Smooth muscle cell (in vitro differentiated cells): ENCODE results near the gene FAM13A. TPM values are rescaled to one million over a fixed set of nuclear protein-coding genes. Genes with fewer than 3 reads are reported as not detected.

Source experiments
- DNase-seq: peaks from one replicate; lab custom pipeline; 2025; ENCODE audit not compliant: unreplicated experiment; lab: John Stamatoyannopoulos, UW
- H2AFZ ChIP-seq: fragments of 200-600 bp; sonication (generic); 2 replicates; pipeline ENCODE4 v1.6.0; 2016; ENCODE audit warnings: antibody characterized with exemption, low read depth, mild to moderate bottlenecking
- H3F3A ChIP-seq: fragments of 200-600 bp; sonication (generic); 2 replicates; pipeline ENCODE4 v1.6.0; 2017; ENCODE audit warnings: antibody characterized with exemption, low read depth
- H3K27ac ChIP-seq: fragments of 200-600 bp; sonication (generic); 2 replicates; pipeline ENCODE4 v1.5.1; 2016; ENCODE audit warnings: low read depth, mild to moderate bottlenecking
- H3K27me3 ChIP-seq: fragments of 200-600 bp; sonication (generic); 2 replicates; pipeline ENCODE4 v1.6.1; 2016; ENCODE audit warnings: low read depth, mild to moderate bottlenecking
- H3K36me3 ChIP-seq: fragments of 200-600 bp; sonication (generic); 2 replicates; pipeline ENCODE4 v1.5.1; 2016; ENCODE audit warnings: low read depth
- H3K4me1 ChIP-seq: fragments of 200-600 bp; sonication (generic); 2 replicates; pipeline ENCODE4 v1.5.1; 2016; ENCODE audit warnings: low read depth
- H3K4me2 ChIP-seq: fragments of 200-600 bp; sonication (generic); 2 replicates; pipeline ENCODE4 v1.6.0; 2016; ENCODE audit warnings: mild to moderate bottlenecking
- H3K4me3 ChIP-seq: fragments of 200-600 bp; sonication (generic); 2 replicates; pipeline ENCODE4 v1.5.1; 2016; ENCODE audit warnings: mild to moderate bottlenecking
- H3K79me2 ChIP-seq: fragments of 200-600 bp; sonication (generic); 2 replicates; pipeline ENCODE4 v1.6.0; 2016; ENCODE audit warnings: low read depth, mild to moderate bottlenecking
- H3K9ac ChIP-seq: fragments of 200-600 bp; sonication (generic); 2 replicates; pipeline ENCODE4 v1.6.0; 2016; ENCODE audit warnings: low read depth
- H3K9me3 ChIP-seq: fragments of 200-600 bp; sonication (generic); replicated peaks from 2 replicates; pipeline ENCODE4 v1.5.1; 2016; ENCODE audit warnings: low read depth
- H4K20me1 ChIP-seq: fragments of 200-600 bp; sonication (generic); 2 replicates; pipeline ENCODE4 v1.6.0; 2016; ENCODE audit warnings: low read depth
- CTCF ChIP-seq: fragments of 200-600 bp; sonication (generic); IDR thresholded peaks from 2 replicates; pipeline ENCODE4 v1.5.1; 2017; ENCODE audit warnings: borderline replicate concordance, mild to moderate bottlenecking, antibody characterized with exemption; ENCODE audit not compliant: insufficient read depth, poor library complexity, severe bottlenecking
- WGBS: methylation state at CpG from one replicate; pipeline ENCODE4 v1.1.7; 2016; ENCODE audit warnings: low lambda C conversion rate; 5-methylcytosine and 5-hydroxymethylcytosine counted together
- polyA plus RNA-seq: library from polyadenylated mRNA; unstranded; fragments of >200 nt; fragmentation: Nextera tagmentation; extraction: Ambion mirVana; gene quantifications from 2 replicates; pipeline ENCODE4 v1.2.1, GENCODE V29; 2016
- total RNA-seq: library from RNA; depleted of rRNA; stranded (reverse); fragments of >200 nt; gene quantifications from 2 replicates; pipeline ENCODE4 v1.2.3, GENCODE V29; 2014

FAM13A gene
- total and polyA plus RNA-seq, 2 experiments from 2014 or later = 14.6 to 39.9 TPM

- Histone ChIP-seq H3K36me3 (peaks cover under 1% of the 10 kb centered on the region), H3F3A (no peaks in the 10 kb centered on the region), H3K4me3 (no peak overlapping the region), H3K9ac (no peak overlapping the region), H4K20me1 (no peaks in the 10 kb centered on the region), H3K79me2 (no peaks in the 10 kb centered on the region), H2AFZ (no peak overlapping the region), H3K27me3 (no peaks in the 10 kb centered on the region), H3K4me2 (no peak overlapping the region), H3K27ac (no peak overlapping the region), H3K4me1 (no peaks in the 10 kb centered on the region), H3K9me3 (no peaks in the 10 kb centered on the region)
- WGBS = 90% methylated on average over 3 of the region's 3 CpGs
- no peak for DNase-seq
- no peak for TF ChIP-seq CTCF
Measured at GRCh38 chr4:88705805-88706492, 351.0 kb downstream of the FAM13A start.

GRCh38 chr4:88705223-88705622 lies 351.8 kb downstream of the FAM13A start:
- H3K27me3 ChIP-seq = no peaks in the 10 kb centered on the region
- no peaks in the 10 kb centered on the region for H4K20me1 ChIP-seq
- no peak for TF ChIP-seq CTCF
- DNase-seq = no peak
- no peak overlapping the region for H3K9ac ChIP-seq
- no peaks in the 10 kb centered on the region for H3K79me2 ChIP-seq
- no peak overlapping the region for H3K27ac ChIP-seq
- H3K9me3 ChIP-seq = no peaks in the 10 kb centered on the region
- no peak overlapping the region for H2AFZ ChIP-seq
- no peaks in the 10 kb centered on the region for H3K36me3 ChIP-seq
- no peak overlapping the region for H3K4me2 ChIP-seq
- no peaks in the 10 kb centered on the region for H3K4me1 ChIP-seq
- no peak overlapping the region for H3K4me3 ChIP-seq
- no peaks in the 10 kb centered on the region for H3F3A ChIP-seq

- Histone ChIP-seq H3K79me2 (no peaks in the 10 kb centered on the region), H3K27me3 (no peaks in the 10 kb centered on the region), H3F3A (no peaks in the 10 kb centered on the region), H2AFZ (no peak overlapping the region), H3K9me3 (no peaks in the 10 kb centered on the region), H3K36me3 (no peaks in the 10 kb centered on the region), H4K20me1 (no peaks in the 10 kb centered on the region), H3K9ac (no peak overlapping the region), H3K27ac (no peak overlapping the region), H3K4me3 (no peak overlapping the region), H3K4me2 (no peak overlapping the region), H3K4me1 (no peaks in the 10 kb centered on the region)
- no peak for TF ChIP-seq CTCF
- 89% methylated on average over 2 of the region's 2 CpGs for WGBS
- no peak for DNase-seq
Measured at GRCh38 chr4:88702782-88703181, 354.2 kb downstream of the FAM13A start.

- TF ChIP-seq CTCF = no peak
- H3K4me1 ChIP-seq = peaks cover 5% of the 10 kb centered on the region
- no peaks in the 10 kb centered on the region for H4K20me1 ChIP-seq
- no peaks in the 10 kb centered on the region for H3K27me3 ChIP-seq
- H3K79me2 ChIP-seq = no peaks in the 10 kb centered on the region
- no peak overlapping the region for H3K27ac ChIP-seq
- DNase-seq = no peak
- no peak overlapping the region for H3K4me2 ChIP-seq
- H3K9ac ChIP-seq = no peak overlapping the region
- no peak overlapping the region for H3K4me3 ChIP-seq
- no peaks in the 10 kb centered on the region for H3F3A ChIP-seq
- no CpG with 5 or more reads among the region's 7 CpGs for WGBS
- no peaks in the 10 kb centered on the region for H3K9me3 ChIP-seq
- H3K36me3 ChIP-seq = no peaks in the 10 kb centered on the region
- H2AFZ ChIP-seq = no peak overlapping the region
Measured at GRCh38 chr4:88698519-88698918, 358.5 kb downstream of the FAM13A start.
